Spleen (tissue), 7 donors: Measurements from ENCODE around the gene TFRC.

Source experiments
- POLR2A ChIP-seq, 3 donors: fragments of 450-650 bp; IDR thresholded peaks; one replicate each; pipeline ENCODE4 v1.5.1; 2017; ENCODE audit warnings: antibody characterized with exemption in 3 of 3, mild to moderate bottlenecking in 1 of 3
- POLR2AphosphoS5 ChIP-seq, 3 donors: sonication (generic); formaldehyde crosslinking; IDR thresholded peaks; one replicate each; pipeline ENCODE4 v1.5.1; 2017; ENCODE audit warnings: antibody characterized with exemption in 3 of 3
- TF ChIP-seq, protein P1 (sequence below), 11 experiments: fragments of 200-600 bp in 7 of 11; fragments of 450-650 bp in 4 of 11; sonication (generic) in 4 of 11; IDR thresholded peaks in 8 of 11; conservative IDR thresholded peaks in 3 of 11; 1 replicate in 7 of 11; 2 replicates in 4 of 11; pipeline versions ENCODE4 v1.4.0 to v1.8.0; 2016 to 2021; ENCODE audit warnings: antibody characterized with exemption in 11 of 11, inconsistent platforms in 4 of 11, mild to moderate bottlenecking in 1 of 11
- donor health status: DM: no; HTN: no; CAD: no; lungs with moderate emphysema.
- donor health status: DM: no; HTN: no; CAD: no.
- donor health status: DM: no; HTN: no; CAD: no.

DNA sequence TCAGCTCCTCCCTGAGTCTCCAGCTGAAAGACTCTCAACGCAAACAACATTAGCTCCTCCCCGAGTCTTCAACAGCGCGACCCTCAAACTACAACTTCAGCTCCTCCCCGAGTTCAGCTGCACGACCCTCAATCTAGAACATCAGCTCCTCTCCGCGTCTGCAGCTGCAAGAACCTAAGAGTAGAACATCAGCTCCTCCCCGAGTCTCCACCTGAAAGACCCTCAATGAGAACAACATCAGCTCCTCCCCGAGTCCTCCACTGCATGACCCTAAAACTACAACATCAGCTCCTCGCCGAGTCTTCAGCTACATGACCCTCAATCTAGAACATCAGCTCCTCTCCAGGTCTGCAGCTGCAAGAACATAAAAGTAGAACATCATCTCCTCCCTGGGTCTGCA, 78.3 kb downstream of the TFRC start:
- TF ChIP-seq, protein P1, sequence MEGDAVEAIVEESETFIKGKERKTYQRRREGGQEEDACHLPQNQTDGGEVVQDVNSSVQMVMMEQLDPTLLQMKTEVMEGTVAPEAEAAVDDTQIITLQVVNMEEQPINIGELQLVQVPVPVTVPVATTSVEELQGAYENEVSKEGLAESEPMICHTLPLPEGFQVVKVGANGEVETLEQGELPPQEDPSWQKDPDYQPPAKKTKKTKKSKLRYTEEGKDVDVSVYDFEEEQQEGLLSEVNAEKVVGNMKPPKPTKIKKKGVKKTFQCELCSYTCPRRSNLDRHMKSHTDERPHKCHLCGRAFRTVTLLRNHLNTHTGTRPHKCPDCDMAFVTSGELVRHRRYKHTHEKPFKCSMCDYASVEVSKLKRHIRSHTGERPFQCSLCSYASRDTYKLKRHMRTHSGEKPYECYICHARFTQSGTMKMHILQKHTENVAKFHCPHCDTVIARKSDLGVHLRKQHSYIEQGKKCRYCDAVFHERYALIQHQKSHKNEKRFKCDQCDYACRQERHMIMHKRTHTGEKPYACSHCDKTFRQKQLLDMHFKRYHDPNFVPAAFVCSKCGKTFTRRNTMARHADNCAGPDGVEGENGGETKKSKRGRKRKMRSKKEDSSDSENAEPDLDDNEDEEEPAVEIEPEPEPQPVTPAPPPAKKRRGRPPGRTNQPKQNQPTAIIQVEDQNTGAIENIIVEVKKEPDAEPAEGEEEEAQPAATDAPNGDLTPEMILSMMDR (IDR thresholded peaks at IDR 0.05 in 8 of 11, conservative IDR thresholded peaks at IDR 0.05 in 3 of 11): no peak
- no peak for TF ChIP-seq POLR2A (IDR thresholded peaks at IDR 0.05)
- no peak for TF ChIP-seq POLR2AphosphoS5 (IDR thresholded peaks at IDR 0.05)
